ENCODE results near the gene CNGA3.

The CNGA3 gene

GRCh38 chr2:98419977-98420725 is 73.9 kb downstream of the CNGA3 start:
- H3K4me3 ChIP-seq (ENCODE audit: low read depth, low read length) = no peak overlapping the region
- no peak for DNase-seq
- H3K36me3 ChIP-seq (replicated peaks) = no peaks in the 10 kb centered on the region
- no peaks in the 10 kb centered on the region for H3K27me3 ChIP-seq (replicated peaks)
- TF ChIP-seq CTCF (IDR thresholded peaks at IDR 0.05; ENCODE audit: low read depth, low read length, missing control alignments) = no peak
- H3K27ac ChIP-seq = no peak overlapping the region
- in situ Hi-C loops (cut with HindIII; ENCODE audit: low pct_ligation_motif_present, low sequenced_read_pairs) = no loop called here

GRCh38 chr2:98422449-98422848 is 76.2 kb downstream of the CNGA3 start:
- Histone ChIP-seq H3K36me3 (replicated peaks) (no peaks in the 10 kb centered on the region), H3K27ac (no peak overlapping the region), H3K27me3 (replicated peaks) (no peaks in the 10 kb centered on the region), H3K4me3 (ENCODE audit: low read depth, low read length) (no peak overlapping the region)
- in situ Hi-C loops (cut with HindIII; ENCODE audit: low pct_ligation_motif_present, low sequenced_read_pairs) = no loop called here
- DNase-seq = no peak
- no peak for TF ChIP-seq CTCF (IDR thresholded peaks at IDR 0.05; ENCODE audit: low read depth, low read length, missing control alignments)

GRCh38 chr2:98426771-98427170 is 80.5 kb downstream of the CNGA3 start:
- DNase-seq = no peak
- in situ Hi-C loops (cut with HindIII; ENCODE audit: low pct_ligation_motif_present, low sequenced_read_pairs) = no loop called here
- TF ChIP-seq CTCF (IDR thresholded peaks at IDR 0.05; ENCODE audit: low read depth, low read length, missing control alignments) = no peak
- H3K27ac ChIP-seq = no peak overlapping the region
- no peaks in the 10 kb centered on the region for H3K27me3 ChIP-seq (replicated peaks)
- H3K4me3 ChIP-seq (ENCODE audit: low read depth, low read length) = no peak overlapping the region
- H3K36me3 ChIP-seq (replicated peaks) = no peaks in the 10 kb centered on the region

- no peak for DNase-seq
- no peak for TF ChIP-seq CTCF (IDR thresholded peaks at IDR 0.05; ENCODE audit: low read depth, low read length, missing control alignments)
- H3K27ac ChIP-seq = no peak overlapping the region
- H3K4me3 ChIP-seq (ENCODE audit: low read depth, low read length) = no peak overlapping the region
- H3K36me3 ChIP-seq (replicated peaks) = no peaks in the 10 kb centered on the region
- in situ Hi-C loops (cut with HindIII; ENCODE audit: low pct_ligation_motif_present, low sequenced_read_pairs) = no loop called here
- no peaks in the 10 kb centered on the region for H3K27me3 ChIP-seq (replicated peaks)
These were observed 85.9 kb downstream of the CNGA3 start for GRCh38 chr2:98432145-98432544.

- H3K36me3 ChIP-seq (replicated peaks) = no peaks in the 10 kb centered on the region
- in situ Hi-C loops (cut with HindIII; ENCODE audit: low pct_ligation_motif_present, low sequenced_read_pairs) = no loop called here
- no peak for TF ChIP-seq CTCF (IDR thresholded peaks at IDR 0.05; ENCODE audit: low read depth, low read length, missing control alignments)
- no peak overlapping the region for H3K4me3 ChIP-seq (ENCODE audit: low read depth, low read length)
- DNase-seq = no peak
- H3K27me3 ChIP-seq (replicated peaks) = no peaks in the 10 kb centered on the region
- no peak overlapping the region for H3K27ac ChIP-seq
These were observed 87.2 kb downstream of the CNGA3 start for GRCh38 chr2:98433363-98433964.
